ENCODE measurements around the gene RBMS3.

- TF ChIP-seq CTCF (IDR thresholded peaks at IDR 0.05; ENCODE audit: insufficient read depth, low read depth, low read length) (no peak), EZH2 (IDR thresholded peaks at IDR 0.05; ENCODE audit: insufficient read depth, low read length) (no peak)
Measured at GRCh38 chr3:29277249-29277648, 3.6 kb upstream of the RBMS3 start.
